ENCODE data around the gene MREG.
"Not testable (repeated sequence)": the region's sequence is repeated elsewhere in the genome, so short reads cannot be mapped to it uniquely, and the experiment has no call there.

Gene MREG

GRCh38 chr2:215997219-215997618 is 16.1 kb downstream of the MREG start:
- DNase-seq (ENCODE audit: low read depth), result no peak
- no peak for TF ChIP-seq CTCF (conservative IDR thresholded peaks at IDR 0.05; ENCODE audit: low read depth, low read length)
- no peak overlapping the region for H3K4me3 ChIP-seq (ENCODE audit: low read depth, low read length)

GRCh38 chr2:215994911-215995310 is 18.4 kb downstream of the MREG start:
- TF ChIP-seq CTCF (conservative IDR thresholded peaks at IDR 0.05; ENCODE audit: low read depth, low read length), result no peak
- no peak for DNase-seq (ENCODE audit: low read depth)
- no peak overlapping the region for H3K4me3 ChIP-seq (ENCODE audit: low read depth, low read length)

- DNase-seq (ENCODE audit: low read depth); H3K4me3 ChIP-seq (ENCODE audit: low read depth, low read length): not testable (repeated sequence)
These were observed 24.7 kb downstream of the MREG start for GRCh38 chr2:215988556-215989207.

GRCh38 chr2:215985257-215985656 is 28.1 kb downstream of the MREG start:
- H3K4me3 ChIP-seq (ENCODE audit: low read depth, low read length), result no peak overlapping the region
- no peak for DNase-seq (ENCODE audit: low read depth)
- no peak for TF ChIP-seq CTCF (conservative IDR thresholded peaks at IDR 0.05; ENCODE audit: low read depth, low read length)

GRCh38 chr2:215984661-215985060 is 28.7 kb downstream of the MREG start:
- TF ChIP-seq CTCF (conservative IDR thresholded peaks at IDR 0.05; ENCODE audit: low read depth, low read length), result no peak
- no peak for DNase-seq (ENCODE audit: low read depth)
- no peak overlapping the region for H3K4me3 ChIP-seq (ENCODE audit: low read depth, low read length)

GRCh38 chr2:215983581-215984351 is 29.6 kb downstream of the MREG start:
- H3K4me3 ChIP-seq (ENCODE audit: low read depth, low read length), result no peak overlapping the region
- TF ChIP-seq CTCF (conservative IDR thresholded peaks at IDR 0.05; ENCODE audit: low read depth, low read length), result no peak
- no peak for DNase-seq (ENCODE audit: low read depth)

- TF ChIP-seq CTCF (conservative IDR thresholded peaks at IDR 0.05; ENCODE audit: low read depth, low read length), result no peak
- no peak for DNase-seq (ENCODE audit: low read depth)
- no peak overlapping the region for H3K4me3 ChIP-seq (ENCODE audit: low read depth, low read length)
These were observed 30.9 kb downstream of the MREG start for GRCh38 chr2:215982465-215982875.

Data from choroid plexus epithelial cell (primary cell).